HG03442 (cell line): ENCODE results near the gene TRMT10B.
A peak's percentile ranks its signal among the peaks of the same experiment; 100 is the strongest.
"Not testable (repeated sequence)": the region's sequence is repeated elsewhere in the genome, so short reads cannot be mapped to it uniquely, and the experiment has no call there.

Experiments used
- ATAC-seq: cut with Tn5 transposase; IDR thresholded peaks from one replicate; pipeline ENCODE4 v1.9.1; 2021; ENCODE audit warnings: mild to moderate bottlenecking, moderate library complexity; ENCODE audit not compliant: unreplicated experiment

The TRMT10B gene

DNA sequence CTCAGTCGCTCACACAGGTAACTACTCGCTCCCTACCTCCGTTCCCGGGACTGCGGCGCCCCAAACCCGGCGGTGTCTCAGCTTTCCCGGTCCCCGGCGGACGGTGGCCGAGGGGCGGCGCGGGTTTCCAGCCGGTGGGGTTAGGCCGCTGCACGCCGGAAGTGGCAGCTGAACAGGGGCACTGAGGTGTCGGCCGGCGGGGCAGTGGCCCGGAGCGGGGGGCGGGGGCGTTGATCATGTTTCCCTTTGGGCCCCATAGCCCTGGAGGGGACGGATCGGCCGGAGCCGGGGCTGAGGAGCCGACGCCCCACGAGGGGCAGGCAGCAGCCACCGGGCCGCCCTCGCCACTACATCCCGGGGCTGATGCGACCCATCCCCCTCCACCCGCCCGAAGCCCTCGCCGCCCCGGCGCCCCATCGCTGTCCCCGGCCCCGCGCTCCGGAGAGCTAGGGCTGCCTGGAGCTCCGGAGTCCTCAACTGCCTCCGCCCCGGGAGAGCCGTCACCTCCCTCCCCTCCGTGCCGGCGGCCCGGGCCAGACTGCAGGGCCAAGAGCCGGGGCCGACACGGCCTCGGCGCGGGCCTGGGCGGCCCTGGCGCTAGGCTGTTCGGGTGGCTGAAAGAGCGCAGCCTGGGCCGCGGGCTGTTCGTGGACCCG lies 47.2 kb downstream of the TRMT10B start, which contains the start of gene DCAF10:
DCAF10 (plus strand) TSS at position 167 of the 656 bp plus-strand sequence; CDS start at position 237, 70 bp downstream.
- ATAC-seq, result peak; percentile 72

DNA sequence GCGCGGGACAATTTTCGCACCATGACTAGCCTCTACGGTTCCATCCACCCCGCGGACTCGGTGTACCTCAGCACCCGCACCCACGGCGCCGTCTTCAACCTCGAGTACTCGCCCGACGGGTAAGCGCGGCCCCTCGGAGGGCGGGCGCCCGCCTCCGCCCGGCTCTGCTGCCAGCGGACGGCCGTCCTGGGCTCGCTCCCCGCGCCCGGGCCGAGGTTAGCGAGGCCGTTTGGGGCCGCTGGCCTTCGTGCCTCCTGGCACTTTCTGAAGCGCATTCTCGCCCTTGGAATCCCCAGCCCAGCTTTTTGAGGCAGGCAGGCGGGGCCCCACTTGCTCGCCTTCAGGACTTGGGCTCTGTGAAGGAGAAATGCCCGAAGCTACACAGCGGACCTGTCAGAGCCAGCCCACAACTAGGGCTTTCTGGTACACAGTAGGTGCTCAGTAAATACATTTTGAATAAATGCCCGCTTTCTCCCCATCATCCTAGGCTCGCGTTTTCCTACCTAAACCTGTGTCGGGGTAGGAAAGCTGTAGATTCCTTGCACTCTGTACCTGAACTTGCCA lies 47.8 kb downstream of the TRMT10B start:
- ATAC-seq, result peak; percentile 30

DNA sequence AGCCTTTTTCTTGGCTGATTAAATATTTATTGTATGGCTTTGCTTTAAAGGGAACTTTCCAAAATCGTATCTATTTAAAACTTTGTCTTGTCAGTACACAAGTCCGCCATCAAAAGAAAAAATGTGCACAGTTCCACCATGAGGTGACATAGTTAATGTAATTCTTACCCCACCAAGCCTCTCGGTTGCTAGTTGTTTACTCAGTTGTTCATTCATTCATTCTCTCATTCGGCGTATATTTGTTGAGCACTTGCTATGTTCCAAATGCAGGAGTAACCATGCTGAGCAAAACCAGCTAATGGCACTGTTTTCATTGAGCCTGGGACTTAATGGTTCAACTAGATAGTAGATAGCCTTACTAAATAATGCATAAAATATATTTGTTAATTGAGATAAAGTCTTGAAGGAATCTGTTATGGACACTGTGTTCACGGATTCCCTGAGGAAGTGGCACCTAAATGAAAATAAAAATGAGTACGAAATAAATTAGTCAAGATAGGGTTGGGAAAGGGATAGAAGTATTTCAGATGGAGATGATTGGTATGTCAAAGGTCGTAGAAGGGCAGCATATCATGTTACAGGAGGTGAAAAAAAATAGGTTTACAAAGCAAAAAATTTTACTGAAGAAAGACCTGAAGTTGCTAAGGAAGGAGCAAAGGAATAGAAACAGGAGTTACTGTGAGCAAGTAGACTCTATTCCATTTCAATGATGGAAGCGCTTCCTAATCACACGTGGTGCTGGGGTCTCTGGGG lies 48.5 kb downstream of the TRMT10B start:
- no peak for ATAC-seq

DNA sequence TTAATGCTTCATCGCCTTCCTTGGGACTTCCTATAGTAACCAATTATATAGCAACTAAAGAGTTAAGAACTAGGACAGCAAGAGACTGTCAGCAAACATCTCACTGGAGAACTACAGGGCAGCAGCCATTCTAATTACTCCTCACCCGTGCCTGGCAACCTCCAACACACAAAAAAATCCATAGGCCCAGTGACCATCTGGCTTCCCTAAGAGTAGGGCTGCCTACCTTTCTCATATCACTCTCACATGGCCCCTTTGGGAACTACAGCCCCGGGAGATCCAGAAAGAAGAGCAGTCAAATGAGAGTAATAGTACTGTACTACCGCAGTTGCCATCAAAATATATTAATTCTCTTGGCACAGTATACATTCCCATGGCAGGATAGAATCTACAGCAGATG lies 52.7 kb downstream of the TRMT10B start:
- no peak for ATAC-seq

DNA sequence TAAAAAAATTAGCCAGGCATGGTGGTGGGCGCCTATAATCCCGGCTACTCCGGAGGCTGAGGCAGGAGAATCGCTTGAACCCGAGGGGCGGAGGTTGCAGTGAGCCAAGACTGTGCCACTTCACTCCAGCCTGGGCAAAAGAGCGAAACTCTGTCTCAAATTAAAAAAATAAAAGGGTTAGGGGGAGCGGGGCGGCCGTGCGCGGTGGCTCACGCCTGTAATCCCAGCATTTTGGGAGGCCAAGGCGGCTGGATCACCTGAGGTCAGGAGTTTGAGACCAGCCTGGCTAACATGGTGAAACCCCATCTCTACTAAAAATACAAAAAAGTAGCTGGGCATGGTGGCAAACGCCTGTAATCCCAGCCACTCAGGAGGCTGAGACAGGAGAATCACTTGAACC lies 56.1 kb downstream of the TRMT10B start:
- not testable (repeated sequence) for ATAC-seq

DNA sequence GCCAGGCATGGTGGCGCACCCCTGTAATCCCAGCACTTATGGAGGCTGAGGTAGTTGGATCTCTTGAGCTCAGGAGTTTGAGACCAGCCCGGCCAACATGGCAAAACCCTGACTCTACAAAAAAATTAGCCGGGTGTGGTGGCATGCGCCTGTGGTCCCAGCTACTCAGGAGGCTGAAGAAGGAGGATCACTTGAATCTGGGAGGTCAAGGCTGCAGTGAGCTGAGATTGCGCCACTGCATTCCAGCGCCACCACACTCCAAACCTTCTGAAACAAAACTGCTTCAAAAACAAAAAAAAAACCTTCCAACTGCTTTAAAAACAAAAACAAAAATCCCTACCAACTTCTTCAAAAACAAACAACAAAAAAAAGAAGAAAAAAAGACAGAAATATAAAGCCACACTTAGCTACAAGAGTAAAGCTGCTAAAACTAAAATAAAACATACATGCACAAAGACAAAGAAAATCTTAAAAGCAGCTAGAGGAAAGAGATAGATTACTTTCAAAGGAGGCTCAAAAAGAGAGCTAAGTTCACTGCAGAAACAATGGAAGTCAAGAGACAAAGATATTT lies 58.4 kb downstream of the TRMT10B start:
- ATAC-seq, result no peak

DNA sequence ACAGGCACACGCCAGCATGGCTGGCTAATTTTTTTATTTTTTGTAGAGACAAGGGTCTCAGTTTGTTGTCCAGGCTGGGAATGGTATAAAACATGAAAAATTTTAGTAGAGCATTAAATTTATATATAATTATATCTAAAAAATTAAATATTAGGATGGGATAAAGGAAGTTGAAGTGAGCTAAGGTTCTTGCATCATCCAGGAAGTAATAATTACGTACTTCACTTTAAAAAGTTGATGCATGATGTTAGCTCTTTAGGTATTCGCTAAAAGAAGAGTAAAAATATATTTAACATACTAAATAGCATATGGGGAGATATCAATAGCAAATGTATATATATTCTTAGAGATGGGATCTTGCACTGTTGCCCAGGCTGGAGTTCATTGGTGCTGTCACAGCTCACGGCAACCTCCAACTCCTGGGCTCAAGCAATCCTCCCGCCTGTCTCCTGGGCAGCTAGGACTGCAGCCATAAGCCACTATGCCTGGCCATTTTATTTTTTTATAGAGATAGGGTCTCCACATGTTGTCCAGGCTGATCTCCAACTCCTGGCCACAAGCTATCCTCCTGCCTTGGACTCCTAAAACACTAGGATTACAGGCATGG lies 59.3 kb downstream of the TRMT10B start:
- ATAC-seq, result no peak

DNA sequence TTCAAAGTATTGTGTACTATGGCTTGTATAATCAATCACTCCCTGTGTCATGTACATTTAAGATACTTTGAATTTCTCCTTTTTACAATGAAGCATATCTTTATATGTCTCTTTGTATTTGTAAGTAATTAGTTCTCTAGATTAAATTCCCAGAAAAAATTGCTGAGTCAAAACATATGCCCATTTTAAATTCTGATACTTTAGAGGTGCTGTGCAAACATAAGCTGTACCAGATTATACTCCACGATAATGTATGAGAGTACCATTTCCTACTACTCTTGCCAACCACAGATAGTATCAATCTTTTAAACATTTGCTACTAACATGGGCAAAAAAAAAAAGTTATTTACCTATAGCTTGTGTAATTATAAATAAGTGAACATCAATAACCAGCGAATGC lies 65.2 kb downstream of the TRMT10B start:
- ATAC-seq, result no peak

DNA sequence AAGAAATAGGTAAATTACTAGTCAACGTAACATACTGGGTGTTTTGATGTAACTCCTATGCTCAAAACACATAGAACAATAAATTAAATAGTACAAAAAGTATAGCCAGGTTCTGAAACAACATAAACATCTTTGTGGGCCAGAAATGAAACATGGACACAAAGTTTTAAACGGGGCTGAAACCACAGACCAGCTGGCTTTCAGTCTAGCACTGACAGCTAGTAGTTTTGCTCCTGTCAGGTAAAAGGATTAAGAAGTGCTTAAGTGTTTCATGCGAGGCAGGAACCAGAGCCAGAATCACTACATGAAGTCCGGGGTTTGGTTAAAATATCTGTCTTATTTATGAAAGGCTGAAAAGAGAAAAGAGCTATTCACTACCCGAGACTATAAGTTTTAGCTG lies 66.5 kb downstream of the TRMT10B start:
- peak; percentile 46 for ATAC-seq

DNA sequence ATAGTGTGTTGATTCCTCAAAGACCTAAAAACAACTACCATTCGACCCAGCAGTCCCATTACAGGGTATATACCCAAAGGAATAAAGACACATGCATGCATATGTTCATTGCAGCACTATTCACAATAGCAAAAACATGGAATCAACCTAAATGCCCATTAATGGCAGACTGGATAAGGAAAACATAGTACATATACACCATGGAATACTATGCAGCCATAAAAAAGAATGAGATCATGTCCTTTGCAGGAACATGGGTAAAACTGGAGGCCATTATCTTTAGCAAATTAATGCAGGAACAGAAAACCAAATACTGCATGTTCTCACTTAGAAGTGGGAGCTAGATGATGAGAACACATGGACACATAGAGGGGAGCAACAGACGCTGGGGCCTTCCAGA lies 71.6 kb downstream of the TRMT10B start:
- ATAC-seq, result not testable (repeated sequence)

DNA sequence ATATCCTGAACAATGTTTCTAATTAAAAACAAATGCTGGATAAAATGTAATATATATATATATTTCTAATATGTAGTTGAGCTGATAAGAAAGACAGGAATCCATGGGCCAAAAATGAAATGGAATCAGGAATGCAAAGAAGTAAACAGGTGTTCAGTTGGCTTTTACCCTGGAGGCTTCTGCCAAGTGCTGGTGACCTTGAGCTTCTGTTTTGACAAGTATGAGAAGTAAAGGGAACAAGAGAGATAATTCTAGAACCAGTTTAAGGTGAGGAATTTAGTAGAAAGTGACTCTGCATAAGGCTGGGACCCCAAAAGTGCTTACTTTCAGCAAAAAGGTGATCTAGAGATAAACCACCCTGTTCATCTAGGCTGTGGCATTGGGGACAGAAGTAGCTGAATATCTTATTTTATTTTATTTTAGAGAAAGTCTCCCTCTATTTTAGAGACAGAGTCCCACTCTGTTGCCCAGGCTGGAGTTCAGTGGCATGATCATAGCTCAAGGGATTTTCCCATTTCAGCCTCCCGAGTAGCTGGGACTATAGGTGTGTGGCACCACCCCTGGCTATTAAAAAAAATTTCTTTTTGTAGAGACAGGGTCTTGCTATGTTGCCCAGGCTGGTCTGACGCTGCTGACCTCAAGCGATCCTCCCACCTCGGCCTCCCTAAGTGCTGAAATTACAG lies 74.0 kb downstream of the TRMT10B start:
- ATAC-seq, result no peak
